Gastrocnemius medialis (tissue), 4 donors: ENCODE measurements around the gene PALD1. TPM values are rescaled to one million over a fixed set of nuclear protein-coding genes. Genes with fewer than 3 reads are reported as not detected.

Experiments
- ATAC-seq, 2 donors: fragments of 150-250 bp; one replicate each; pipeline ENCODE4 v1.9.1; 2016
- DNase-seq, 2 donors: peaks; one replicate each; pipeline ENCODE4 v3.0.0-alpha.2; 2019
- H3K27ac ChIP-seq, 4 donors: fragments of 200-600 bp; sonication (generic); 1 replicate in 1 of 4; 2 replicates in 3 of 4; pipeline ENCODE4 v1.5.1; 2016 to 2018; ENCODE audit warnings: mild to moderate bottlenecking in 2 of 4, moderate library complexity in 1 of 4
- H3K27me3 ChIP-seq, 3 donors: fragments of 200-600 bp; sonication (generic) in 2 of 3; 1 replicate in 1 of 3; 2 replicates in 2 of 3; pipeline versions ENCODE4 v1.5.1 to v1.6.0; 2016 to 2019; ENCODE audit warnings: mild to moderate bottlenecking in 1 of 3, moderate library complexity in 1 of 3
- H3K36me3 ChIP-seq, 2 donors: fragments of 200-600 bp; sonication (generic) in 1 of 2; one replicate each; pipeline ENCODE4 v1.5.1; 2017 to 2018
- H3K4me1 ChIP-seq, 2 donors: fragments of 200-600 bp; sonication (generic) in 1 of 2; one replicate each; pipeline ENCODE4 v1.5.1; 2016 to 2017; ENCODE audit warnings: mild to moderate bottlenecking in 2 of 2
- H3K4me3 ChIP-seq, 4 donors: fragments of 200-600 bp; sonication (generic) in 3 of 4; 1 replicate in 1 of 4; 2 replicates in 3 of 4; pipeline ENCODE4 v1.5.1; 2016 to 2019; ENCODE audit warnings: mild to moderate bottlenecking in 2 of 4
- H3K9me3 ChIP-seq, 3 donors: fragments of 200-600 bp; sonication (generic) in 2 of 3; 1 replicate in 1 of 3; 2 replicates in 2 of 3; pipeline ENCODE4 v1.5.1; 2016 to 2019
- POLR2A ChIP-seq, 2 donors: fragments of 450-650 bp; IDR thresholded peaks; one replicate each; pipeline ENCODE4 v1.6.1; 2017; ENCODE audit warnings: antibody characterized with exemption in 2 of 2, mild to moderate bottlenecking in 2 of 2, moderate library complexity in 2 of 2
- in situ Hi-C, 4 donors: fragments of 200-750 bp; cut with MboI; loops; one replicate each; pipeline versions ENCODE4 v1.15.0 to v1.8.0; 2017; ENCODE audit warnings: low sequenced_read_pairs in 4 of 4
- intact Hi-C: fragments of 100-400 bp; cut with DNase I; formaldehyde crosslinking; loops from one replicate; pipeline ENCODE4 v1.15.1; 2023; ENCODE audit warnings: low total_unique reads
- total RNA-seq, 4 donors: library from RNA; depleted of rRNA; stranded (reverse); fragments of >200 nt; gene quantifications; one replicate each; pipeline versions ENCODE4 v1.1.0 to v1.2.3, GENCODE V29; 2016
- TF ChIP-seq, protein P1 (sequence below), 5 experiments: fragments of 450-650 bp in 3 of 5; fragments of 200-600 bp in 2 of 5; sonication (generic) in 2 of 5; IDR thresholded peaks in 4 of 5; conservative IDR thresholded peaks in 1 of 5; 1 replicate in 4 of 5; 2 replicates in 1 of 5; pipeline ENCODE4 v1.5.1; 2016 to 2019; ENCODE audit warnings: antibody characterized with exemption in 5 of 5, mild to moderate bottlenecking in 3 of 5, moderate library complexity in 3 of 5

The PALD1 gene
- total RNA-seq, 4 donors from 2014 or later, result 1.4 to 4.1 (median 2.3) TPM

- intact Hi-C loops (loop anchor here (2.0 kb wide), 2 partner anchors 25 to 47 kb away; no protein-coding TSS in a partner anchor), in situ Hi-C loops (no loop called here)
- H3K4me1 ChIP-seq, result peaks cover 58 to 68% of the 10 kb centered on the region in 2 donors
- DNase-seq (no peak), ATAC-seq (no peak)
- no peaks in the 10 kb centered on the region for H3K36me3 ChIP-seq
- no peak overlapping the region for H3K4me3 ChIP-seq
- no peaks in the 10 kb centered on the region for H3K27me3 ChIP-seq
- no peaks in the 10 kb centered on the region for H3K9me3 ChIP-seq
- H3K27ac ChIP-seq, result no peak overlapping the region
- TF ChIP-seq, protein P1, sequence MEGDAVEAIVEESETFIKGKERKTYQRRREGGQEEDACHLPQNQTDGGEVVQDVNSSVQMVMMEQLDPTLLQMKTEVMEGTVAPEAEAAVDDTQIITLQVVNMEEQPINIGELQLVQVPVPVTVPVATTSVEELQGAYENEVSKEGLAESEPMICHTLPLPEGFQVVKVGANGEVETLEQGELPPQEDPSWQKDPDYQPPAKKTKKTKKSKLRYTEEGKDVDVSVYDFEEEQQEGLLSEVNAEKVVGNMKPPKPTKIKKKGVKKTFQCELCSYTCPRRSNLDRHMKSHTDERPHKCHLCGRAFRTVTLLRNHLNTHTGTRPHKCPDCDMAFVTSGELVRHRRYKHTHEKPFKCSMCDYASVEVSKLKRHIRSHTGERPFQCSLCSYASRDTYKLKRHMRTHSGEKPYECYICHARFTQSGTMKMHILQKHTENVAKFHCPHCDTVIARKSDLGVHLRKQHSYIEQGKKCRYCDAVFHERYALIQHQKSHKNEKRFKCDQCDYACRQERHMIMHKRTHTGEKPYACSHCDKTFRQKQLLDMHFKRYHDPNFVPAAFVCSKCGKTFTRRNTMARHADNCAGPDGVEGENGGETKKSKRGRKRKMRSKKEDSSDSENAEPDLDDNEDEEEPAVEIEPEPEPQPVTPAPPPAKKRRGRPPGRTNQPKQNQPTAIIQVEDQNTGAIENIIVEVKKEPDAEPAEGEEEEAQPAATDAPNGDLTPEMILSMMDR (IDR thresholded peaks at IDR 0.05 in 4 of 5, conservative IDR thresholded peaks at IDR 0.05 in 1 of 5), result no peak
- TF ChIP-seq POLR2A (IDR thresholded peaks at IDR 0.05), result no peak
Observed at GRCh38 chr10:70507966-70508365, 29.4 kb downstream of the PALD1 start.

- Histone ChIP-seq H3K4me1 (peaks cover 55 to 58% of the 10 kb centered on the region in 2 donors), H3K4me3 (peak overlapping the region in 2 of 4 donors; percentile 21 to 37), H3K27me3 (no peaks in the 10 kb centered on the region), H3K27ac (peak overlapping the region; percentile 62 to 79 (median 74)), H3K36me3 (no peaks in the 10 kb centered on the region), H3K9me3 (no peaks in the 10 kb centered on the region)
- in situ Hi-C loops, result no loop called here
- intact Hi-C loops, result loop anchor here (2.0 kb wide), 2 partner anchors 26 to 48 kb away; no protein-coding TSS in a partner anchor
- TF ChIP-seq, protein P1 (IDR thresholded peaks at IDR 0.05 in 4 of 5, conservative IDR thresholded peaks at IDR 0.05 in 1 of 5), result peak in 1 of 5 experiments; percentile 17
- no peak for TF ChIP-seq POLR2A (IDR thresholded peaks at IDR 0.05)
- peak; percentile 32 to 66 for DNase-seq
- ATAC-seq, result peak; percentile 69
Observed at GRCh38 chr10:70508912-70509756, 30.6 kb downstream of the PALD1 start.

DNA sequence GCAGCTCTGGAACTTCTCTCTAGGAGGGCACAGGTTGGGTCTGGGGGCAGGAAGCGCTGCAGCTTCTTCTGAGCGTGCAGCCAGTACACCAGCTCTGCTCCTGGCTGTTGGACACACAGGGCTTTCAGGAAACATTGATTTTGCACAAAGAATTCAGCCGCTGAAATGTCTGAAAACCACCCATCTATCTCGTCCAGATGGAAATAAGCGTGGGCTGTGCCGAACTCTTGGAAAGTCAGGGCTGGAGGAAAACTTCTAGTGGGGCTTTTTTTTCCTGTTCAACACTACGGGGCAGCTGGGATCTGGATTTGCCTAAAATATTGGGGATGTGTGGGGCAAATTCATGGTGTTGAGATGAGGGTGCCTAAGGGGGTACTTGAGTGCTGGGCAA is 31.2 kb downstream of the PALD1 start:
- DNase-seq (no peak), ATAC-seq (no peak)
- H3K4me3 ChIP-seq, result no peak overlapping the region

GRCh38 chr10:70510453-70510852 is 31.9 kb downstream of the PALD1 start:
- ATAC-seq (no peak), DNase-seq (no peak)
- TF ChIP-seq, protein P1 (IDR thresholded peaks at IDR 0.05 in 4 of 5, conservative IDR thresholded peaks at IDR 0.05 in 1 of 5), result no peak
- TF ChIP-seq POLR2A (IDR thresholded peaks at IDR 0.05), result no peak
- Histone ChIP-seq H3K9me3 (no peaks in the 10 kb centered on the region), H3K27ac (peak overlapping the region in 2 of 4 donors; percentile 33 to 45), H3K36me3 (no peaks in the 10 kb centered on the region), H3K27me3 (no peaks in the 10 kb centered on the region), H3K4me3 (no peak overlapping the region), H3K4me1 (peaks cover 57 to 65% of the 10 kb centered on the region in 2 donors)
- intact Hi-C loops (no loop called here), in situ Hi-C loops (loop anchor here in 1 of 4 donors (10.0 kb wide), 1 partner anchor 46 kb away; no protein-coding TSS in a partner anchor)

More for the DNA sequence above, 31.2 kb downstream of the PALD1 start:
- Histone ChIP-seq H3K4me1 (peaks cover 57 to 58% of the 10 kb centered on the region in 2 donors), H3K27me3 (no peaks in the 10 kb centered on the region), H3K9me3 (no peaks in the 10 kb centered on the region), H3K27ac (peak overlapping the region; percentile 62 to 79 (median 74)), H3K36me3 (no peaks in the 10 kb centered on the region)
- intact Hi-C loops (loop anchor here (2.0 kb wide), 2 partner anchors 27 to 49 kb away; no protein-coding TSS in a partner anchor), in situ Hi-C loops (loop anchor here in 1 of 4 donors (10.0 kb wide), 1 partner anchor 45 kb away; no protein-coding TSS in a partner anchor)
- TF ChIP-seq, protein P1 (IDR thresholded peaks at IDR 0.05 in 4 of 5, conservative IDR thresholded peaks at IDR 0.05 in 1 of 5), result no peak
- no peak for TF ChIP-seq POLR2A (IDR thresholded peaks at IDR 0.05)
